Esophagus squamous epithelium (tissue), 4 donors: ENCODE data around the gene SEC24D.

Source experiments
- POLR2A ChIP-seq, 4 donors: fragments of 450-650 bp; IDR thresholded peaks; one replicate each; pipeline ENCODE4 v1.6.1; 2017; ENCODE audit warnings: antibody characterized with exemption in 4 of 4, mild to moderate bottlenecking in 4 of 4, moderate library complexity in 3 of 4
- TF ChIP-seq, protein P1 (sequence below), 6 experiments: fragments of 450-650 bp in 4 of 6; fragments of 200-600 bp in 2 of 6; sonication (generic) in 2 of 6; IDR thresholded peaks; one replicate each; pipeline ENCODE4 v1.5.1; 2016 to 2019; ENCODE audit warnings: antibody characterized with exemption in 6 of 6, mild to moderate bottlenecking in 4 of 6, moderate library complexity in 4 of 6

GRCh38 chr4:118811832-118812231, 24.1 kb downstream of the SEC24D start:
- TF ChIP-seq, protein P1, sequence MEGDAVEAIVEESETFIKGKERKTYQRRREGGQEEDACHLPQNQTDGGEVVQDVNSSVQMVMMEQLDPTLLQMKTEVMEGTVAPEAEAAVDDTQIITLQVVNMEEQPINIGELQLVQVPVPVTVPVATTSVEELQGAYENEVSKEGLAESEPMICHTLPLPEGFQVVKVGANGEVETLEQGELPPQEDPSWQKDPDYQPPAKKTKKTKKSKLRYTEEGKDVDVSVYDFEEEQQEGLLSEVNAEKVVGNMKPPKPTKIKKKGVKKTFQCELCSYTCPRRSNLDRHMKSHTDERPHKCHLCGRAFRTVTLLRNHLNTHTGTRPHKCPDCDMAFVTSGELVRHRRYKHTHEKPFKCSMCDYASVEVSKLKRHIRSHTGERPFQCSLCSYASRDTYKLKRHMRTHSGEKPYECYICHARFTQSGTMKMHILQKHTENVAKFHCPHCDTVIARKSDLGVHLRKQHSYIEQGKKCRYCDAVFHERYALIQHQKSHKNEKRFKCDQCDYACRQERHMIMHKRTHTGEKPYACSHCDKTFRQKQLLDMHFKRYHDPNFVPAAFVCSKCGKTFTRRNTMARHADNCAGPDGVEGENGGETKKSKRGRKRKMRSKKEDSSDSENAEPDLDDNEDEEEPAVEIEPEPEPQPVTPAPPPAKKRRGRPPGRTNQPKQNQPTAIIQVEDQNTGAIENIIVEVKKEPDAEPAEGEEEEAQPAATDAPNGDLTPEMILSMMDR (IDR thresholded peaks at IDR 0.05): no peak
- no peak for TF ChIP-seq POLR2A (IDR thresholded peaks at IDR 0.05)
